ENCODE results near the gene RFPL4AL1. TPM values are rescaled to one million over a fixed set of nuclear protein-coding genes. Genes with fewer than 3 reads are reported as not detected.

Gene RFPL4AL1
- total and polyA plus RNA-seq, 9 of the 15 experiments (the other 6 are each of a cell fraction or from before 2014, with no cell fraction given), result 0.18 to 0.21 TPM; not detected in 7

DNA sequence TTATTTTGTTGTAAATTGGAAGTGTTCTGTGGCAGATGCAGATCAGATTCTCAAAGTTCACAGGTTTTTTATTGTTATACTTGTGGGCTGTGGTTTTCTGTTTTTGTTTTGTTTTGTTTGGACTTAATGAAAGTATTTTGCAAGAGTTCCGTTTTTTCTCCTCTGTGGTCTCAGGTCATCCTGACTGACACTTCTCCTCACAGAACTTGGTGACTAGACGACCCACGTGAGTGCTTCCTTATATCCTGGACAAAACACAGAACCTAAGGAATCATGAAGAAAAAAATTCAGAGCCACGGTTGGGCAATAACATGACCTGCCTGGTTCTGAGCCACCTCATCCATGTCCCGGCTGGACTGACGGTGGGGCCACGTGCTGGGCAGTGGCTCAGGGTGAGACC lies 2.5 kb upstream of the RFPL4AL1 start:
- no peak overlapping the region for H3K4me3 ChIP-seq
- H3K4me1 ChIP-seq (replicated peaks in 1 of 2; ENCODE audit: control insufficient read depth in 2 of 2, insufficient read depth in 2 of 2, low read length in 2 of 2), result no peaks in the 10 kb centered on the region
- ATAC-seq (no peak), FAIRE-seq (no peak), DNase-seq (ENCODE audit: extremely low read depth in 1 of 4, low spot score in 3 of 4) (no peak)
- H2AFZ ChIP-seq (ENCODE audit: low read depth, low read length), result no peak overlapping the region
- no peaks in the 10 kb centered on the region for H3K79me2 ChIP-seq (ENCODE audit: control insufficient read depth, insufficient read depth, low read length)
- H3K4me2 ChIP-seq (ENCODE audit: insufficient read depth, low read length), result no peak overlapping the region
- H3K9me3 ChIP-seq (replicated peaks; ENCODE audit: control insufficient read depth, insufficient read depth, low read depth, low read length), result no peaks in the 10 kb centered on the region
- no peaks in the 10 kb centered on the region for H3K9me1 ChIP-seq (ENCODE audit: control insufficient read depth, insufficient read depth, low read length)
- intact Hi-C loops (cut with micrococcal nuclease) (no loop called here), in situ Hi-C loops (cut with MboI) (no loop called here)
- no TSS peak for BruUV-seq (replicated peaks)
- no peaks in the 10 kb centered on the region for H3K36me3 ChIP-seq (ENCODE audit: control insufficient read depth, insufficient read depth, low read length)
- peaks cover 8% of the 10 kb centered on the region in 2 experiments; a peak in 4 of 5 replicates for H3K27me3 ChIP-seq (ENCODE audit: control insufficient read depth in 2 of 2, insufficient read depth in 2 of 2, low read length in 2 of 2)
- H4K20me1 ChIP-seq (replicated peaks; ENCODE audit: control insufficient read depth, insufficient read depth, low read length), result no peaks in the 10 kb centered on the region
- H3K27ac ChIP-seq (ENCODE audit: extremely low read depth, low read depth, low read length), result no peak overlapping the region
- ChIA-PET CTCF (ENCODE audit: low intra/inter-chr PET ratio) (no interaction called here), POLR2A (no interaction called here)
- WGBS (ENCODE audit: insufficient coverage, low coverage, missing lambda C conversion rate), result 0% methylated on average over 6 of the region's 7 CpGs
- TF ChIP-seq, protein P1, sequence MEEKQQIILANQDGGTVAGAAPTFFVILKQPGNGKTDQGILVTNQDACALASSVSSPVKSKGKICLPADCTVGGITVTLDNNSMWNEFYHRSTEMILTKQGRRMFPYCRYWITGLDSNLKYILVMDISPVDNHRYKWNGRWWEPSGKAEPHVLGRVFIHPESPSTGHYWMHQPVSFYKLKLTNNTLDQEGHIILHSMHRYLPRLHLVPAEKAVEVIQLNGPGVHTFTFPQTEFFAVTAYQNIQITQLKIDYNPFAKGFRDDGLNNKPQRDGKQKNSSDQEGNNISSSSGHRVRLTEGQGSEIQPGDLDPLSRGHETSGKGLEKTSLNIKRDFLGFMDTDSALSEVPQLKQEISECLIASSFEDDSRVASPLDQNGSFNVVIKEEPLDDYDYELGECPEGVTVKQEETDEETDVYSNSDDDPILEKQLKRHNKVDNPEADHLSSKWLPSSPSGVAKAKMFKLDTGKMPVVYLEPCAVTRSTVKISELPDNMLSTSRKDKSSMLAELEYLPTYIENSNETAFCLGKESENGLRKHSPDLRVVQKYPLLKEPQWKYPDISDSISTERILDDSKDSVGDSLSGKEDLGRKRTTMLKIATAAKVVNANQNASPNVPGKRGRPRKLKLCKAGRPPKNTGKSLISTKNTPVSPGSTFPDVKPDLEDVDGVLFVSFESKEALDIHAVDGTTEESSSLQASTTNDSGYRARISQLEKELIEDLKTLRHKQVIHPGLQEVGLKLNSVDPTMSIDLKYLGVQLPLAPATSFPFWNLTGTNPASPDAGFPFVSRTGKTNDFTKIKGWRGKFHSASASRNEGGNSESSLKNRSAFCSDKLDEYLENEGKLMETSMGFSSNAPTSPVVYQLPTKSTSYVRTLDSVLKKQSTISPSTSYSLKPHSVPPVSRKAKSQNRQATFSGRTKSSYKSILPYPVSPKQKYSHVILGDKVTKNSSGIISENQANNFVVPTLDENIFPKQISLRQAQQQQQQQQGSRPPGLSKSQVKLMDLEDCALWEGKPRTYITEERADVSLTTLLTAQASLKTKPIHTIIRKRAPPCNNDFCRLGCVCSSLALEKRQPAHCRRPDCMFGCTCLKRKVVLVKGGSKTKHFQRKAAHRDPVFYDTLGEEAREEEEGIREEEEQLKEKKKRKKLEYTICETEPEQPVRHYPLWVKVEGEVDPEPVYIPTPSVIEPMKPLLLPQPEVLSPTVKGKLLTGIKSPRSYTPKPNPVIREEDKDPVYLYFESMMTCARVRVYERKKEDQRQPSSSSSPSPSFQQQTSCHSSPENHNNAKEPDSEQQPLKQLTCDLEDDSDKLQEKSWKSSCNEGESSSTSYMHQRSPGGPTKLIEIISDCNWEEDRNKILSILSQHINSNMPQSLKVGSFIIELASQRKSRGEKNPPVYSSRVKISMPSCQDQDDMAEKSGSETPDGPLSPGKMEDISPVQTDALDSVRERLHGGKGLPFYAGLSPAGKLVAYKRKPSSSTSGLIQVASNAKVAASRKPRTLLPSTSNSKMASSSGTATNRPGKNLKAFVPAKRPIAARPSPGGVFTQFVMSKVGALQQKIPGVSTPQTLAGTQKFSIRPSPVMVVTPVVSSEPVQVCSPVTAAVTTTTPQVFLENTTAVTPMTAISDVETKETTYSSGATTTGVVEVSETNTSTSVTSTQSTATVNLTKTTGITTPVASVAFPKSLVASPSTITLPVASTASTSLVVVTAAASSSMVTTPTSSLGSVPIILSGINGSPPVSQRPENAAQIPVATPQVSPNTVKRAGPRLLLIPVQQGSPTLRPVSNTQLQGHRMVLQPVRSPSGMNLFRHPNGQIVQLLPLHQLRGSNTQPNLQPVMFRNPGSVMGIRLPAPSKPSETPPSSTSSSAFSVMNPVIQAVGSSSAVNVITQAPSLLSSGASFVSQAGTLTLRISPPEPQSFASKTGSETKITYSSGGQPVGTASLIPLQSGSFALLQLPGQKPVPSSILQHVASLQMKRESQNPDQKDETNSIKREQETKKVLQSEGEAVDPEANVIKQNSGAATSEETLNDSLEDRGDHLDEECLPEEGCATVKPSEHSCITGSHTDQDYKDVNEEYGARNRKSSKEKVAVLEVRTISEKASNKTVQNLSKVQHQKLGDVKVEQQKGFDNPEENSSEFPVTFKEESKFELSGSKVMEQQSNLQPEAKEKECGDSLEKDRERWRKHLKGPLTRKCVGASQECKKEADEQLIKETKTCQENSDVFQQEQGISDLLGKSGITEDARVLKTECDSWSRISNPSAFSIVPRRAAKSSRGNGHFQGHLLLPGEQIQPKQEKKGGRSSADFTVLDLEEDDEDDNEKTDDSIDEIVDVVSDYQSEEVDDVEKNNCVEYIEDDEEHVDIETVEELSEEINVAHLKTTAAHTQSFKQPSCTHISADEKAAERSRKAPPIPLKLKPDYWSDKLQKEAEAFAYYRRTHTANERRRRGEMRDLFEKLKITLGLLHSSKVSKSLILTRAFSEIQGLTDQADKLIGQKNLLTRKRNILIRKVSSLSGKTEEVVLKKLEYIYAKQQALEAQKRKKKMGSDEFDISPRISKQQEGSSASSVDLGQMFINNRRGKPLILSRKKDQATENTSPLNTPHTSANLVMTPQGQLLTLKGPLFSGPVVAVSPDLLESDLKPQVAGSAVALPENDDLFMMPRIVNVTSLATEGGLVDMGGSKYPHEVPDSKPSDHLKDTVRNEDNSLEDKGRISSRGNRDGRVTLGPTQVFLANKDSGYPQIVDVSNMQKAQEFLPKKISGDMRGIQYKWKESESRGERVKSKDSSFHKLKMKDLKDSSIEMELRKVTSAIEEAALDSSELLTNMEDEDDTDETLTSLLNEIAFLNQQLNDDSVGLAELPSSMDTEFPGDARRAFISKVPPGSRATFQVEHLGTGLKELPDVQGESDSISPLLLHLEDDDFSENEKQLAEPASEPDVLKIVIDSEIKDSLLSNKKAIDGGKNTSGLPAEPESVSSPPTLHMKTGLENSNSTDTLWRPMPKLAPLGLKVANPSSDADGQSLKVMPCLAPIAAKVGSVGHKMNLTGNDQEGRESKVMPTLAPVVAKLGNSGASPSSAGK (IDR thresholded peaks at IDR 0.05), result no peak
- TF ChIP-seq CCNT2 (IDR thresholded peaks at IDR 0.05; ENCODE audit: borderline replicate concordance, extremely low read depth, insufficient read length, low read depth, low read length), result no peak
- TF ChIP-seq ZNF23 (CRISPR knock-in tag; IDR thresholded peaks at IDR 0.05), result no peak
- no peak for TF ChIP-seq ELF1 (tag; IDR thresholded peaks at IDR 0.05)
- TF ChIP-seq, protein P2, sequence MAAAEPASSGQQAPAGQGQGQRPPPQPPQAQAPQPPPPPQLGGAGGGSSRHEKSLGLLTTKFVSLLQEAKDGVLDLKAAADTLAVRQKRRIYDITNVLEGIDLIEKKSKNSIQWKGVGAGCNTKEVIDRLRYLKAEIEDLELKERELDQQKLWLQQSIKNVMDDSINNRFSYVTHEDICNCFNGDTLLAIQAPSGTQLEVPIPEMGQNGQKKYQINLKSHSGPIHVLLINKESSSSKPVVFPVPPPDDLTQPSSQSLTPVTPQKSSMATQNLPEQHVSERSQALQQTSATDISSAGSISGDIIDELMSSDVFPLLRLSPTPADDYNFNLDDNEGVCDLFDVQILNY (CRISPR knock-in tag; IDR thresholded peaks at IDR 0.05), result no peak
- no peak for TF ChIP-seq SRSF1 (IDR thresholded peaks at IDR 0.05; ENCODE audit: low read depth, low read length)
- no peak overlapping the region for H3K9ac ChIP-seq (ENCODE audit: insufficient read depth in 1 of 2, low read depth in 2 of 2, low read length in 2 of 2)
